HEK293 (cell line): ENCODE data around the gene BPIFB2.

Experiments
- CTCF ChIA-PET: fragments of 350-600 bp; formaldehyde crosslinking; extraction: SDS; loops from one replicate; lab custom pipeline; 2021; ENCODE audit warnings: antibody characterized with exemption; lab: Yijun Ruan, JAX
- POLR2A ChIA-PET: fragments of 300-600 bp; formaldehyde crosslinking; extraction: SDS; loops from one replicate; lab custom pipeline; 2020; ENCODE audit warnings: antibody characterized with exemption, inconsistent platforms; lab: Yijun Ruan, JAX
- H3K27ac ChIP-seq: fragments of 200-500 bp; sonication (Bioruptor generic); 2 replicates; pipeline ENCODE4 v1.5.1; 2014; ENCODE audit warnings: low read depth, low read length, control low read depth, inconsistent platforms; ENCODE audit errors: extremely low read depth
- H3K36me3 ChIP-seq, 2 experiments: fragments of 200-500 bp in 1 of 2; sonication (Bioruptor generic) in 1 of 2; 1 replicate in 1 of 2; 2 replicates in 1 of 2; pipeline ENCODE4 v1.5.1; 2014 to 2017; ENCODE audit warnings: inconsistent platforms in 2 of 2, low read length in 2 of 2; ENCODE audit not compliant: control insufficient read depth in 2 of 2, insufficient read depth in 1 of 2
- H3K4me1 ChIP-seq: fragments of 200-500 bp; sonication (Bioruptor generic); 2 replicates; pipeline ENCODE4 v1.5.1; 2014; ENCODE audit warnings: mild to moderate bottlenecking, low read length, inconsistent platforms; ENCODE audit not compliant: control insufficient read depth, insufficient read depth
- H3K4me3 ChIP-seq: 2 replicates; pipeline ENCODE4 v1.5.1; 2011; ENCODE audit warnings: low read depth, mild to moderate bottlenecking, control low read depth, low read length, moderate library complexity
- H3K9me3 ChIP-seq: fragments of 200-500 bp; sonication (Bioruptor generic); 2 replicates; pipeline ENCODE4 v1.5.1; 2014; ENCODE audit warnings: low read depth, low read length, inconsistent platforms; ENCODE audit not compliant: control insufficient read depth, insufficient read depth
- ATF2 ChIP-seq: fragments of 450-650 bp; formaldehyde crosslinking; IDR thresholded peaks from 2 replicates; pipeline ENCODE4 v1.5.1; 2016; ENCODE audit warnings: missing biosample characterization, missing genetic modification characterization, low read depth
- BCL11A ChIP-seq: fragments of 450-650 bp; formaldehyde crosslinking; IDR thresholded peaks from 2 replicates; pipeline ENCODE4 v1.5.1; 2016; ENCODE audit warnings: low read depth, missing biosample characterization, missing genetic modification characterization
- BCL11B ChIP-seq: fragments of 450-650 bp; formaldehyde crosslinking; IDR thresholded peaks from 2 replicates; pipeline ENCODE4 v1.5.1; 2016; ENCODE audit warnings: low read depth, missing biosample characterization, missing genetic modification characterization
- ELK4 ChIP-seq: IDR thresholded peaks from 2 replicates; pipeline ENCODE4 v1.6.1; 2011; ENCODE audit warnings: mild to moderate bottlenecking, low read depth, low read length, borderline replicate concordance
- GLIS2 ChIP-seq: fragments of 450-650 bp; formaldehyde crosslinking; IDR thresholded peaks from 2 replicates; pipeline ENCODE4 v1.5.1; 2016; ENCODE audit warnings: missing biosample characterization, missing genetic modification characterization
- PRDM10 ChIP-seq: fragments of 450-650 bp; formaldehyde crosslinking; IDR thresholded peaks from 2 replicates; pipeline ENCODE4 v1.5.1; 2016; ENCODE audit warnings: missing biosample characterization, missing genetic modification characterization
- SP7 ChIP-seq: fragments of 450-650 bp; formaldehyde crosslinking; IDR thresholded peaks from 2 replicates; pipeline ENCODE4 v1.5.1; 2016; ENCODE audit warnings: missing biosample characterization, missing genetic modification characterization
- YY1 ChIP-seq: fragments of 450-650 bp; formaldehyde crosslinking; IDR thresholded peaks from 2 replicates; pipeline ENCODE4 v1.5.1; 2018; ENCODE audit warnings: missing biosample characterization, missing genetic modification characterization
- ZBTB7A ChIP-seq: fragments of 450-650 bp; formaldehyde crosslinking; IDR thresholded peaks from 2 replicates; pipeline ENCODE4 v1.5.1; 2016; ENCODE audit warnings: low read depth, missing biosample characterization, missing genetic modification characterization
- ZFP69B ChIP-seq: fragments of 450-650 bp; formaldehyde crosslinking; IDR thresholded peaks from 2 replicates; pipeline ENCODE4 v1.5.1; 2016; ENCODE audit warnings: missing biosample characterization, missing genetic modification characterization
- ZNF112 ChIP-seq: fragments of 450-650 bp; formaldehyde crosslinking; IDR thresholded peaks from 2 replicates; pipeline ENCODE4 v1.5.0; 2017; ENCODE audit warnings: missing biosample characterization, missing genetic modification characterization
- ZNF121 ChIP-seq: fragments of 450-650 bp; formaldehyde crosslinking; IDR thresholded peaks from 2 replicates; pipeline ENCODE4 v1.5.1; 2016; ENCODE audit warnings: missing biosample characterization, missing genetic modification characterization
- ZNF133 ChIP-seq: fragments of 450-650 bp; formaldehyde crosslinking; IDR thresholded peaks from 2 replicates; pipeline ENCODE4 v1.5.1; 2016; ENCODE audit warnings: missing biosample characterization, missing genetic modification characterization
- ZNF24 ChIP-seq: fragments of 450-650 bp; formaldehyde crosslinking; IDR thresholded peaks from 2 replicates; pipeline ENCODE4 v1.5.1; 2016; ENCODE audit warnings: missing biosample characterization, missing genetic modification characterization
- ZNF26 ChIP-seq: fragments of 450-650 bp; formaldehyde crosslinking; IDR thresholded peaks from 2 replicates; pipeline ENCODE4 v1.5.1; 2016; ENCODE audit warnings: missing biosample characterization, missing genetic modification characterization
- ZNF324 ChIP-seq: fragments of 450-650 bp; formaldehyde crosslinking; IDR thresholded peaks from 2 replicates; pipeline ENCODE4 v1.5.1; 2016; ENCODE audit warnings: missing biosample characterization, missing genetic modification characterization
- ZNF404 ChIP-seq: fragments of 450-650 bp; formaldehyde crosslinking; IDR thresholded peaks from 2 replicates; pipeline ENCODE4 v1.5.1; 2017; ENCODE audit warnings: missing biosample characterization, missing genetic modification characterization
- ZNF510 ChIP-seq: fragments of 450-650 bp; formaldehyde crosslinking; IDR thresholded peaks from 2 replicates; pipeline ENCODE4 v1.5.1; 2018; ENCODE audit warnings: mild to moderate bottlenecking, missing genetic modification characterization, missing biosample characterization; ENCODE audit not compliant: insufficient replicate concordance
- ZNF548 ChIP-seq: fragments of 450-650 bp; formaldehyde crosslinking; IDR thresholded peaks from 2 replicates; pipeline ENCODE4 v1.5.1; 2016; ENCODE audit warnings: missing biosample characterization, missing genetic modification characterization
- ZNF555 ChIP-seq: fragments of 450-650 bp; formaldehyde crosslinking; conservative IDR thresholded peaks from 2 replicates; pipeline ENCODE4 v1.5.1; 2017; ENCODE audit warnings: missing biosample characterization, mild to moderate bottlenecking, missing genetic modification characterization, inconsistent platforms
- ZNF830 ChIP-seq: fragments of 450-650 bp; IDR thresholded peaks from 2 replicates; pipeline ENCODE4 v1.5.0; 2018; ENCODE audit warnings: missing biosample characterization, missing genetic modification characterization, low read depth, mild to moderate bottlenecking, moderate library complexity
- ZSCAN23 ChIP-seq: fragments of 450-650 bp; formaldehyde crosslinking; IDR thresholded peaks from 2 replicates; pipeline ENCODE4 v1.5.1; 2016; ENCODE audit warnings: missing biosample characterization, missing genetic modification characterization
- ZSCAN5A ChIP-seq: fragments of 450-650 bp; formaldehyde crosslinking; IDR thresholded peaks from 2 replicates; pipeline ENCODE4 v1.5.1; 2016; ENCODE audit warnings: missing biosample characterization, missing genetic modification characterization

The BPIFB2 gene

GRCh38 chr20:32963176-32963575, 44.3 kb upstream of the BPIFB2 start:
- H3K36me3 ChIP-seq = no peaks in the 10 kb centered on the region
- H3K4me3 ChIP-seq = no peak overlapping the region
- no peak overlapping the region for H3K27ac ChIP-seq
- ChIA-PET CTCF (interaction anchor here (0.7 kb wide), 1 partner anchor 127 kb away, joined by 3 read pairs; no protein-coding TSS in a partner anchor), POLR2A (no interaction called here)
- TF ChIP-seq PRDM10 (tag by site-specific recombination) (no peak), YY1 (tag by site-specific recombination) (no peak), ZNF510 (tag by site-specific recombination) (no peak), ZNF555 (tag by site-specific recombination) (no peak), ATF2 (tag by site-specific recombination) (no peak), BCL11A (tag by site-specific recombination) (no peak), GLIS2 (tag by site-specific recombination) (no peak), ZNF121 (tag by site-specific recombination) (no peak), ZNF404 (tag by site-specific recombination) (no peak), ZBTB7A (no peak), ZNF548 (tag by site-specific recombination) (no peak), ZNF324 (tag by site-specific recombination) (no peak), ZNF112 (tag by site-specific recombination) (no peak), BCL11B (tag by site-specific recombination) (no peak), ZNF26 (tag by site-specific recombination) (no peak), ZFP69B (tag by site-specific recombination) (no peak), ZSCAN5A (tag by site-specific recombination) (no peak), ZNF133 (no peak)
- no peaks in the 10 kb centered on the region for H3K4me1 ChIP-seq
- no peaks in the 10 kb centered on the region for H3K9me3 ChIP-seq

- H3K36me3 ChIP-seq = no peaks in the 10 kb centered on the region
- ChIA-PET CTCF (no interaction called here), POLR2A (no interaction called here)
- H3K27ac ChIP-seq = no peak overlapping the region
- H3K4me1 ChIP-seq = no peaks in the 10 kb centered on the region
- H3K9me3 ChIP-seq = no peaks in the 10 kb centered on the region
- H3K4me3 ChIP-seq = no peak overlapping the region
- no peak for TF ChIP-seq ZSCAN23 (tag by site-specific recombination)
- no peak for TF ChIP-seq ZNF830
- no peak for TF ChIP-seq SP7 (tag by site-specific recombination)
- no peak for TF ChIP-seq ZNF24 (tag by site-specific recombination)
- no peak for TF ChIP-seq ELK4
These were observed 42.9 kb upstream of the BPIFB2 start for GRCh38 chr20:32964575-32964974.
